Measurements from ENCODE around the gene PPM1H.

PPM1H gene

GRCh38 chr12:62653740-62654139 lies 281.2 kb downstream of the PPM1H start:
- no peak overlapping the region for H4K8ac ChIP-seq (ENCODE audit: low read depth, low read length)
- H3K36me3 ChIP-seq (ENCODE audit: control insufficient read depth, insufficient read depth, low read length) = no peaks in the 10 kb centered on the region
- H3K79me2 ChIP-seq (ENCODE audit: control insufficient read depth, insufficient read depth, low read length) = no peaks in the 10 kb centered on the region
- no peak overlapping the region for H4K5ac ChIP-seq (ENCODE audit: low read length)
- H2BK120ac ChIP-seq (ENCODE audit: low read depth, low read length) = no peak overlapping the region
- no CpG with 5 or more reads among the region's 6 CpGs for WGBS (ENCODE audit: extremely low coverage, insufficient coverage, low lambda C conversion rate)
- no peak overlapping the region for H3K4me3 ChIP-seq (ENCODE audit: low read length)
- peak overlapping the region; percentile 61 for H3K18ac ChIP-seq (ENCODE audit: low read length)
- H3K4ac ChIP-seq (ENCODE audit: low read depth, low read length) = no peak overlapping the region
- H3K4me1 ChIP-seq (ENCODE audit: control insufficient read depth, low read depth, low read length) = peaks cover 25% of the 10 kb centered on the region
- peak overlapping the region; percentile 83 for H3K27ac ChIP-seq (ENCODE audit: low read depth, low read length)
- H3K79me1 ChIP-seq (ENCODE audit: low read length) = no peaks in the 10 kb centered on the region
- peak overlapping the region; percentile 55 for H3K9ac ChIP-seq (ENCODE audit: low read length)
- peak overlapping the region; percentile 96 for H2BK5ac ChIP-seq (ENCODE audit: low read length)
- H2BK15ac ChIP-seq (replicated peaks; ENCODE audit: low read depth) = no peak overlapping the region
- H3K56ac ChIP-seq (ENCODE audit: low read length) = peak overlapping the region; percentile 67
- no peak overlapping the region for H3K4me2 ChIP-seq (ENCODE audit: low read length)
- no peaks in the 10 kb centered on the region for H3K27me3 ChIP-seq (ENCODE audit: insufficient read depth, low read length, poor library complexity)
- no peak overlapping the region for H3K23ac ChIP-seq (ENCODE audit: low read length)
- peak overlapping the region; percentile 87 for H2AK5ac ChIP-seq (ENCODE audit: low read length)
- DNase-seq = peak; percentile 90

GRCh38 chr12:62653304-62653703 lies 281.6 kb downstream of the PPM1H start:
- H3K27me3 ChIP-seq (ENCODE audit: insufficient read depth, low read length, poor library complexity) = no peaks in the 10 kb centered on the region
- H3K4me1 ChIP-seq (ENCODE audit: control insufficient read depth, low read depth, low read length) = peaks cover 21% of the 10 kb centered on the region
- H4K8ac ChIP-seq (ENCODE audit: low read depth, low read length) = no peak overlapping the region
- peak overlapping the region; percentile 55 for H3K9ac ChIP-seq (ENCODE audit: low read length)
- H3K18ac ChIP-seq (ENCODE audit: low read length) = no peak overlapping the region
- DNase-seq = no peak
- peak overlapping the region; percentile 51 for H4K5ac ChIP-seq (ENCODE audit: low read length)
- H3K4ac ChIP-seq (ENCODE audit: low read depth, low read length) = no peak overlapping the region
- no peak overlapping the region for H2BK15ac ChIP-seq (replicated peaks; ENCODE audit: low read depth)
- no peaks in the 10 kb centered on the region for H3K36me3 ChIP-seq (ENCODE audit: control insufficient read depth, insufficient read depth, low read length)
- WGBS (ENCODE audit: extremely low coverage, insufficient coverage, low lambda C conversion rate) = no CpG with 5 or more reads among the region's 3 CpGs
- peak overlapping the region; percentile 67 for H3K56ac ChIP-seq (ENCODE audit: low read length)
- H3K23ac ChIP-seq (ENCODE audit: low read length) = no peak overlapping the region
- peak overlapping the region; percentile 83 for H3K27ac ChIP-seq (ENCODE audit: low read depth, low read length)
- peak overlapping the region; percentile 96 for H2BK5ac ChIP-seq (ENCODE audit: low read length)
- no peaks in the 10 kb centered on the region for H3K79me2 ChIP-seq (ENCODE audit: control insufficient read depth, insufficient read depth, low read length)
- H3K79me1 ChIP-seq (ENCODE audit: low read length) = no peaks in the 10 kb centered on the region
- H2AK5ac ChIP-seq (ENCODE audit: low read length) = peak overlapping the region; percentile 87
- H3K4me3 ChIP-seq (ENCODE audit: low read length) = no peak overlapping the region
- H2BK120ac ChIP-seq (ENCODE audit: low read depth, low read length) = no peak overlapping the region
- no peak overlapping the region for H3K4me2 ChIP-seq (ENCODE audit: low read length)

GRCh38 chr12:62651138-62651537 lies 283.8 kb downstream of the PPM1H start:
- no CpG with 5 or more reads among the region's 2 CpGs for WGBS (ENCODE audit: extremely low coverage, insufficient coverage, low lambda C conversion rate)
- Histone ChIP-seq H2AK5ac (ENCODE audit: low read length) (no peak overlapping the region), H3K56ac (ENCODE audit: low read length) (no peak overlapping the region), H2BK15ac (replicated peaks; ENCODE audit: low read depth) (no peak overlapping the region), H3K23ac (ENCODE audit: low read length) (no peak overlapping the region), H3K27ac (ENCODE audit: low read depth, low read length) (no peak overlapping the region), H2BK120ac (ENCODE audit: low read depth, low read length) (no peak overlapping the region), H3K4me2 (ENCODE audit: low read length) (no peak overlapping the region), H3K79me2 (ENCODE audit: control insufficient read depth, insufficient read depth, low read length) (no peaks in the 10 kb centered on the region), H4K5ac (ENCODE audit: low read length) (no peak overlapping the region), H3K27me3 (ENCODE audit: insufficient read depth, low read length, poor library complexity) (no peaks in the 10 kb centered on the region), H3K36me3 (ENCODE audit: control insufficient read depth, insufficient read depth, low read length) (no peaks in the 10 kb centered on the region), H3K18ac (ENCODE audit: low read length) (no peak overlapping the region), H2BK5ac (ENCODE audit: low read length) (no peak overlapping the region), H3K79me1 (ENCODE audit: low read length) (no peaks in the 10 kb centered on the region), H3K9ac (ENCODE audit: low read length) (no peak overlapping the region), H4K8ac (ENCODE audit: low read depth, low read length) (no peak overlapping the region), H3K4ac (ENCODE audit: low read depth, low read length) (no peak overlapping the region), H3K4me3 (ENCODE audit: low read length) (no peak overlapping the region), H3K4me1 (ENCODE audit: control insufficient read depth, low read depth, low read length) (peaks cover 25% of the 10 kb centered on the region)
- DNase-seq = no peak

GRCh38 chr12:62649412-62650138 lies 285.4 kb downstream of the PPM1H start:
- Histone ChIP-seq H3K79me2 (ENCODE audit: control insufficient read depth, insufficient read depth, low read length) (no peaks in the 10 kb centered on the region), H4K8ac (ENCODE audit: low read depth, low read length) (no peak overlapping the region), H3K4ac (ENCODE audit: low read depth, low read length) (no peak overlapping the region), H3K9ac (ENCODE audit: low read length) (no peak overlapping the region), H3K23ac (ENCODE audit: low read length) (no peak overlapping the region), H2BK15ac (replicated peaks; ENCODE audit: low read depth) (no peak overlapping the region), H3K36me3 (ENCODE audit: control insufficient read depth, insufficient read depth, low read length) (no peaks in the 10 kb centered on the region), H3K79me1 (ENCODE audit: low read length) (no peaks in the 10 kb centered on the region), H3K27ac (ENCODE audit: low read depth, low read length) (no peak overlapping the region), H3K4me1 (ENCODE audit: control insufficient read depth, low read depth, low read length) (peaks cover 28% of the 10 kb centered on the region), H3K4me2 (ENCODE audit: low read length) (no peak overlapping the region), H3K56ac (ENCODE audit: low read length) (no peak overlapping the region), H2BK5ac (ENCODE audit: low read length) (no peak overlapping the region), H3K18ac (ENCODE audit: low read length) (no peak overlapping the region), H2BK120ac (ENCODE audit: low read depth, low read length) (no peak overlapping the region), H3K27me3 (ENCODE audit: insufficient read depth, low read length, poor library complexity) (no peaks in the 10 kb centered on the region), H4K5ac (ENCODE audit: low read length) (no peak overlapping the region), H2AK5ac (ENCODE audit: low read length) (no peak overlapping the region), H3K4me3 (ENCODE audit: low read length) (no peak overlapping the region)
- no peak for DNase-seq
- no CpG with 5 or more reads among the region's 4 CpGs for WGBS (ENCODE audit: extremely low coverage, insufficient coverage, low lambda C conversion rate)

GRCh38 chr12:62647586-62647985 lies 287.4 kb downstream of the PPM1H start:
- Histone ChIP-seq H4K5ac (ENCODE audit: low read length) (no peak overlapping the region), H3K56ac (ENCODE audit: low read length) (peak overlapping the region; percentile 8), H2AK5ac (ENCODE audit: low read length) (peak overlapping the region; percentile 8), H3K4ac (ENCODE audit: low read depth, low read length) (peak overlapping the region; percentile 49), H3K36me3 (ENCODE audit: control insufficient read depth, insufficient read depth, low read length) (no peaks in the 10 kb centered on the region), H3K79me1 (ENCODE audit: low read length) (no peaks in the 10 kb centered on the region), H3K4me2 (ENCODE audit: low read length) (no peak overlapping the region), H3K9ac (ENCODE audit: low read length) (no peak overlapping the region), H3K4me3 (ENCODE audit: low read length) (no peak overlapping the region), H3K27me3 (ENCODE audit: insufficient read depth, low read length, poor library complexity) (no peaks in the 10 kb centered on the region), H3K27ac (ENCODE audit: low read depth, low read length) (peak overlapping the region; percentile 49), H3K79me2 (ENCODE audit: control insufficient read depth, insufficient read depth, low read length) (no peaks in the 10 kb centered on the region), H4K8ac (ENCODE audit: low read depth, low read length) (no peak overlapping the region), H3K18ac (ENCODE audit: low read length) (peak overlapping the region; percentile 0), H2BK15ac (replicated peaks; ENCODE audit: low read depth) (no peak overlapping the region), H3K4me1 (ENCODE audit: control insufficient read depth, low read depth, low read length) (peaks cover 23% of the 10 kb centered on the region), H3K23ac (ENCODE audit: low read length) (no peak overlapping the region), H2BK5ac (ENCODE audit: low read length) (peak overlapping the region; percentile 62), H2BK120ac (ENCODE audit: low read depth, low read length) (peak overlapping the region; percentile 29)
- DNase-seq = no peak
- WGBS (ENCODE audit: extremely low coverage, insufficient coverage, low lambda C conversion rate) = no CpG with 5 or more reads among the region's 3 CpGs

- Histone ChIP-seq H3K4ac (ENCODE audit: low read depth, low read length) (no peak overlapping the region), H3K79me1 (ENCODE audit: low read length) (no peaks in the 10 kb centered on the region), H3K4me1 (ENCODE audit: control insufficient read depth, low read depth, low read length) (peaks cover 23% of the 10 kb centered on the region), H3K4me3 (ENCODE audit: low read length) (no peak overlapping the region), H3K56ac (ENCODE audit: low read length) (peak overlapping the region; percentile 69), H4K8ac (ENCODE audit: low read depth, low read length) (no peak overlapping the region), H2AK5ac (ENCODE audit: low read length) (peak overlapping the region; percentile 3), H3K36me3 (ENCODE audit: control insufficient read depth, insufficient read depth, low read length) (no peaks in the 10 kb centered on the region), H2BK120ac (ENCODE audit: low read depth, low read length) (peak overlapping the region; percentile 63), H3K4me2 (ENCODE audit: low read length) (no peak overlapping the region), H3K27me3 (ENCODE audit: insufficient read depth, low read length, poor library complexity) (no peaks in the 10 kb centered on the region), H3K27ac (ENCODE audit: low read depth, low read length) (peak overlapping the region; percentile 49), H2BK5ac (ENCODE audit: low read length) (peak overlapping the region; percentile 80), H3K18ac (ENCODE audit: low read length) (peak overlapping the region; percentile 86), H3K23ac (ENCODE audit: low read length) (no peak overlapping the region), H3K79me2 (ENCODE audit: control insufficient read depth, insufficient read depth, low read length) (no peaks in the 10 kb centered on the region), H2BK15ac (replicated peaks; ENCODE audit: low read depth) (no peak overlapping the region), H3K9ac (ENCODE audit: low read length) (peak overlapping the region; percentile 25), H4K5ac (ENCODE audit: low read length) (peak overlapping the region; percentile 3)
- WGBS (ENCODE audit: extremely low coverage, insufficient coverage, low lambda C conversion rate) = no CpG with 5 or more reads among the region's 8 CpGs
- DNase-seq = peak; percentile 91
Observed at GRCh38 chr12:62646566-62646965, 288.4 kb downstream of the PPM1H start.
